ENCODE results near the gene KLHDC7B.

The KLHDC7B gene

GRCh38 chr22:50570861-50571260 is 25.2 kb downstream of the KLHDC7B start:
- H3K4me3 ChIP-seq (ENCODE audit: low read depth, low read length), result no peak overlapping the region
- TF ChIP-seq, protein P1, sequence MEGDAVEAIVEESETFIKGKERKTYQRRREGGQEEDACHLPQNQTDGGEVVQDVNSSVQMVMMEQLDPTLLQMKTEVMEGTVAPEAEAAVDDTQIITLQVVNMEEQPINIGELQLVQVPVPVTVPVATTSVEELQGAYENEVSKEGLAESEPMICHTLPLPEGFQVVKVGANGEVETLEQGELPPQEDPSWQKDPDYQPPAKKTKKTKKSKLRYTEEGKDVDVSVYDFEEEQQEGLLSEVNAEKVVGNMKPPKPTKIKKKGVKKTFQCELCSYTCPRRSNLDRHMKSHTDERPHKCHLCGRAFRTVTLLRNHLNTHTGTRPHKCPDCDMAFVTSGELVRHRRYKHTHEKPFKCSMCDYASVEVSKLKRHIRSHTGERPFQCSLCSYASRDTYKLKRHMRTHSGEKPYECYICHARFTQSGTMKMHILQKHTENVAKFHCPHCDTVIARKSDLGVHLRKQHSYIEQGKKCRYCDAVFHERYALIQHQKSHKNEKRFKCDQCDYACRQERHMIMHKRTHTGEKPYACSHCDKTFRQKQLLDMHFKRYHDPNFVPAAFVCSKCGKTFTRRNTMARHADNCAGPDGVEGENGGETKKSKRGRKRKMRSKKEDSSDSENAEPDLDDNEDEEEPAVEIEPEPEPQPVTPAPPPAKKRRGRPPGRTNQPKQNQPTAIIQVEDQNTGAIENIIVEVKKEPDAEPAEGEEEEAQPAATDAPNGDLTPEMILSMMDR (IDR thresholded peaks at IDR 0.05; ENCODE audit: low read depth, low read length), result no peak
- no peak for TF ChIP-seq MAX (IDR thresholded peaks at IDR 0.05; ENCODE audit: low read depth, low read length)
- TF ChIP-seq POLR2A (IDR thresholded peaks at IDR 0.05; ENCODE audit: extremely low read depth, insufficient read length), result no peak
- no peak for TF ChIP-seq MYC (IDR thresholded peaks at IDR 0.05; ENCODE audit: low read depth, low read length)
- DNase-seq (ENCODE audit: low read depth), result no peak

DNA sequence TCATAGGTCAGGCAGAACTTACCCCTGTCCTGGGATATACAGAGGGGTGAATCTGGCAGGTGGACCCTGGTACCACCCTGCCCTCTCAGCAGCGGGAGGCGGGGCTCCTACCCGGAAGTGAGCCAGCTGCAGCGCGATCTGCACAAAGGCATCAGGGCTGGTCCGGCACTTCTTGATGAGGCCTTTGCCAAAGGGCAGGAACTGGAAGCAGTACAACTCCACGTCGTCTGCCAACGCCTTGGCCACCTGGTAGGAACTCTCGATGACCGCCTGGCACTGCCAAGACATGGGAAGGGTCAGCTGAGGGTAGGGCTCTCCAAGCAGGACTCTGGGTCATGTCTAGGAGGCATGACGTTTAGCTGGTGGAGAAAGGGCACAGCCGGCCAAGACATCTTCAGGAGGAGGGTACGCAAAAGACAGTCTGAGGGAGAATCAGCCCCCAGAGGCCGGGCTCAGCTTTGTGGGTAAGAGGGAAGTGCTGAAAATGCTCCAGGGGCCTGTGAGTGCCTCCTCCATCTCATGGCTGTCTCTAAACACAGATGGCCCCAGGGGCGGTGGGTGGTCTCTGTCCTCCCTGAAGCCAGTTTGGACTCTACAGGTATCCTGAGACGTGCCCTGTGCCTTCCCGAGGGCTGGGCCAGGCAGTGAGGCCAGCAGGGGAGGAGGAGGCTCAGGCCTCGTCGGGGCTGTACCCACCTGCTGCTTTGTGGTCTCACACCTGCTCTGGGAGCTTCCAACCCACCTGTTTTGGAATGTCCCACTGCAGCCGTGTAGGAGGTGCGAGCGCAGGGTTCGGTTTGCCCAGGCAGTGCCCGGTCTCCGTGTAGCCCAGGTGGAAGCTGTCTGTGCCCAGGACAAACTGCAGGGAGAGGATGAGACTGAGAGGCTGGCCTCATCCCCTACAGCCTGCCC is 25.8 kb downstream of the KLHDC7B start:
- TF ChIP-seq MAX (IDR thresholded peaks at IDR 0.05; ENCODE audit: low read depth, low read length), result no peak
- H3K4me3 ChIP-seq (ENCODE audit: low read depth, low read length), result no peak overlapping the region
- DNase-seq (ENCODE audit: low read depth), result no peak

DNA sequence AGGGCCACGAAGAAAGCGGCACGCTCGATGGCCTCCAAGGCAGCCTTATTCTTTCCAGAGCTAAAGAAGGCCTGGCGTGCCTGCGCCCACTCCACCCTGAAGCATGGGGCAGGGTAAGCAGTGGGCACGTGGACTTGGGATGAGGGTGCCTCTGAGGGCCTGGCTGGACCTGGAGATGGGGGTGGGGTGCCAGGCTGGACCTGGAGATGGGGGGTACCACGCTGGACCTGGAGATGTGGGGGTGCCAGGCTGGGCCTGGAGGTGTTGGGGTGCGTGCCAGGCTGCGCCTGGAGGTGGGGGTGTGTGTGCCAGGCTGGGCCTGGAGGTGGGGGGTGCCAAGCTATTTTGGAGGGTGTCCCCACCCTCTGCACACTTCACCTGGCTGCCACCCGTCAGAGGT is 27.3 kb downstream of the KLHDC7B start:
- no peak for DNase-seq (ENCODE audit: low read depth)
- TF ChIP-seq MAX (IDR thresholded peaks at IDR 0.05; ENCODE audit: low read depth, low read length), result no peak
- no peak for TF ChIP-seq MYC (IDR thresholded peaks at IDR 0.05; ENCODE audit: low read depth, low read length)
- TF ChIP-seq, protein P1 (IDR thresholded peaks at IDR 0.05; ENCODE audit: low read depth, low read length), result no peak
- no peak for TF ChIP-seq POLR2A (IDR thresholded peaks at IDR 0.05; ENCODE audit: extremely low read depth, insufficient read length)
- H3K4me3 ChIP-seq (ENCODE audit: low read depth, low read length), result no peak overlapping the region

- no peak for TF ChIP-seq POLR2A (IDR thresholded peaks at IDR 0.05; ENCODE audit: extremely low read depth, insufficient read length)
- TF ChIP-seq MYC (IDR thresholded peaks at IDR 0.05; ENCODE audit: low read depth, low read length), result no peak
- no peak for TF ChIP-seq MAX (IDR thresholded peaks at IDR 0.05; ENCODE audit: low read depth, low read length)
- TF ChIP-seq, protein P1 (IDR thresholded peaks at IDR 0.05; ENCODE audit: low read depth, low read length), result no peak
- no peak overlapping the region for H3K4me3 ChIP-seq (ENCODE audit: low read depth, low read length)
- no peak for DNase-seq (ENCODE audit: low read depth)
Measured at GRCh38 chr22:50573491-50574382, 28.0 kb downstream of the KLHDC7B start.

- TF ChIP-seq POLR2A (IDR thresholded peaks at IDR 0.05; ENCODE audit: extremely low read depth, insufficient read length), result no peak
- TF ChIP-seq, protein P1 (IDR thresholded peaks at IDR 0.05; ENCODE audit: low read depth, low read length), result no peak
- TF ChIP-seq MYC (IDR thresholded peaks at IDR 0.05; ENCODE audit: low read depth, low read length), result no peak
- no peak for TF ChIP-seq MAX (IDR thresholded peaks at IDR 0.05; ENCODE audit: low read depth, low read length)
- H3K4me3 ChIP-seq (ENCODE audit: low read depth, low read length), result no peak overlapping the region
- DNase-seq (ENCODE audit: low read depth), result no peak
Measured at GRCh38 chr22:50574383-50574755, 28.7 kb downstream of the KLHDC7B start.

All from NB4 (cell line).